ENCODE data around the gene ZSWIM5.
"Not testable (repeated sequence)": the region's sequence is repeated elsewhere in the genome, so short reads cannot be mapped to it uniquely, and the experiment has no call there.

DNA sequence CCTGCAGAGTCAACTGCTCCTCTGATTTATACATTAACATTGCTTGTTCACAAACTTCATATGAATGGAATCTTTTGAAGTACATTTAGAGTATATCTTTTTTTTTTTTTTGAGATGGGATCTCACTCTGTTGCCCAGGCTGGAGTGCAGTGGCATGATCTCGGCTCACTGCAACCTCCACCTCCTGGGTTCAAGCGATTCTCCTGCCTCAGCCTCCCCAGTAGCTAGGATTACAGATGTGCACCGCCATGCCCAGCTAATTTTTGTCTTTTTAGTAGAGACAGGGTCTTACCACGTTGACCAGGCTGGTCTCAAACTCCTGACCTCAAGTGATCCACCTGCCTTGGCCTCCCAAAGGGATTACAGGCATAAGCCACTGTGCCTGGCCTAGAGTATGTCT lies 229.0 kb downstream of the ZSWIM5 start:
- TF ChIP-seq, protein P1, sequence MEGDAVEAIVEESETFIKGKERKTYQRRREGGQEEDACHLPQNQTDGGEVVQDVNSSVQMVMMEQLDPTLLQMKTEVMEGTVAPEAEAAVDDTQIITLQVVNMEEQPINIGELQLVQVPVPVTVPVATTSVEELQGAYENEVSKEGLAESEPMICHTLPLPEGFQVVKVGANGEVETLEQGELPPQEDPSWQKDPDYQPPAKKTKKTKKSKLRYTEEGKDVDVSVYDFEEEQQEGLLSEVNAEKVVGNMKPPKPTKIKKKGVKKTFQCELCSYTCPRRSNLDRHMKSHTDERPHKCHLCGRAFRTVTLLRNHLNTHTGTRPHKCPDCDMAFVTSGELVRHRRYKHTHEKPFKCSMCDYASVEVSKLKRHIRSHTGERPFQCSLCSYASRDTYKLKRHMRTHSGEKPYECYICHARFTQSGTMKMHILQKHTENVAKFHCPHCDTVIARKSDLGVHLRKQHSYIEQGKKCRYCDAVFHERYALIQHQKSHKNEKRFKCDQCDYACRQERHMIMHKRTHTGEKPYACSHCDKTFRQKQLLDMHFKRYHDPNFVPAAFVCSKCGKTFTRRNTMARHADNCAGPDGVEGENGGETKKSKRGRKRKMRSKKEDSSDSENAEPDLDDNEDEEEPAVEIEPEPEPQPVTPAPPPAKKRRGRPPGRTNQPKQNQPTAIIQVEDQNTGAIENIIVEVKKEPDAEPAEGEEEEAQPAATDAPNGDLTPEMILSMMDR (IDR thresholded peaks at IDR 0.05): not testable (repeated sequence)
- not testable (repeated sequence) for TF ChIP-seq POLR2A (IDR thresholded peaks at IDR 0.05)

Data from body of pancreas (tissue), 4 donors.